Endothelial cell of umbilical vein (primary cell): ENCODE measurements around the gene TCP11.

Experiments
- EZH2 ChIP-seq: IDR thresholded peaks from 2 replicates; pipeline ENCODE4 v1.6.1; 2012; ENCODE audit warnings: borderline replicate concordance, low read depth, mild to moderate bottlenecking, moderate library complexity, low read length, inconsistent platforms; ENCODE audit not compliant: severe bottlenecking
- FOS ChIP-seq: IDR thresholded peaks from 2 replicates; pipeline ENCODE4 v1.6.1; 2011; ENCODE audit warnings: mild to moderate bottlenecking, low read length, moderate library complexity, borderline replicate concordance; ENCODE audit not compliant: insufficient read depth
- GATA2 ChIP-seq: IDR thresholded peaks from 2 replicates; pipeline ENCODE4 v1.7.0; 2011; ENCODE audit warnings: low read depth, mild to moderate bottlenecking, moderate library complexity, mixed read lengths, low read length; ENCODE audit not compliant: insufficient read length, insufficient read depth
- JUN ChIP-seq: IDR thresholded peaks from 2 replicates; pipeline ENCODE4 v1.6.1; 2011; ENCODE audit warnings: borderline replicate concordance, low read depth; ENCODE audit not compliant: insufficient read length, insufficient read depth
- MYC ChIP-seq: IDR thresholded peaks from one replicate; pipeline ENCODE4 v1.6.1; 2011; ENCODE audit warnings: mild to moderate bottlenecking, low read depth, low read length
- POLR2A ChIP-seq: IDR thresholded peaks from 2 replicates; pipeline ENCODE4 v1.6.1; 2012; ENCODE audit warnings: low read depth, mild to moderate bottlenecking, control low read depth, low read length
- POLR2AphosphoS5 ChIP-seq: IDR thresholded peaks from 2 replicates; pipeline ENCODE4 v1.6.1; 2012; ENCODE audit warnings: low read depth, mild to moderate bottlenecking, control low read depth, low read length, moderate library complexity; ENCODE audit not compliant: insufficient read depth
- TF ChIP-seq, protein P1 (sequence below), 2 donors: IDR thresholded peaks; 1 replicate in 1 of 2; 2 replicates in 1 of 2; pipeline ENCODE4 v1.5.1; 2011; ENCODE audit warnings: low read length in 2 of 2, mild to moderate bottlenecking in 2 of 2, moderate library complexity in 2 of 2, control low read depth in 1 of 2, inconsistent platforms in 1 of 2, low read depth in 1 of 2; ENCODE audit not compliant: insufficient read depth in 1 of 2; ENCODE audit errors: extremely low read depth in 1 of 2
- TF ChIP-seq, protein P2 (sequence below): IDR thresholded peaks from 2 replicates; pipeline ENCODE4 v1.6.1; 2011; ENCODE audit not compliant: insufficient read depth, insufficient read length

DNA sequence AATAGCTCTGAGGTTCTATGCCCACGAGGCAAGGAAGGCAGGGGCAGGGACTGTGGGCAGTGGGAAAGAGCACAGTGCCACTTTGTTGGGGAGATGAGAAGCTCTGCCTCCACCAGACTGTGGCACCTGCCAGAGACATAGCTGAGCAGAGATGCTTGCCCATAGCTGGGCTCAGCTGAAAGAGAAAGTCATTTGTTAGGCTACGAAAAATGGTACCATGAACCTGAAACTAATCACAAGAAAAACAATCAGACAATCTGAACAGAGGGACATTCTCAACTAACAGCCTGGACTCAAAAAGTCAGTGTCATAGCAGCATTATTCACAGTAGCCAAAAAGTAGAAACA, 32.9 kb upstream of the TCP11 start:
- TF ChIP-seq, protein P1, sequence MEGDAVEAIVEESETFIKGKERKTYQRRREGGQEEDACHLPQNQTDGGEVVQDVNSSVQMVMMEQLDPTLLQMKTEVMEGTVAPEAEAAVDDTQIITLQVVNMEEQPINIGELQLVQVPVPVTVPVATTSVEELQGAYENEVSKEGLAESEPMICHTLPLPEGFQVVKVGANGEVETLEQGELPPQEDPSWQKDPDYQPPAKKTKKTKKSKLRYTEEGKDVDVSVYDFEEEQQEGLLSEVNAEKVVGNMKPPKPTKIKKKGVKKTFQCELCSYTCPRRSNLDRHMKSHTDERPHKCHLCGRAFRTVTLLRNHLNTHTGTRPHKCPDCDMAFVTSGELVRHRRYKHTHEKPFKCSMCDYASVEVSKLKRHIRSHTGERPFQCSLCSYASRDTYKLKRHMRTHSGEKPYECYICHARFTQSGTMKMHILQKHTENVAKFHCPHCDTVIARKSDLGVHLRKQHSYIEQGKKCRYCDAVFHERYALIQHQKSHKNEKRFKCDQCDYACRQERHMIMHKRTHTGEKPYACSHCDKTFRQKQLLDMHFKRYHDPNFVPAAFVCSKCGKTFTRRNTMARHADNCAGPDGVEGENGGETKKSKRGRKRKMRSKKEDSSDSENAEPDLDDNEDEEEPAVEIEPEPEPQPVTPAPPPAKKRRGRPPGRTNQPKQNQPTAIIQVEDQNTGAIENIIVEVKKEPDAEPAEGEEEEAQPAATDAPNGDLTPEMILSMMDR (IDR thresholded peaks at IDR 0.05; ENCODE audit: extremely low read depth in 1 of 2, insufficient read depth in 1 of 2, low read depth in 1 of 2, low read length in 2 of 2), result no peak
- TF ChIP-seq EZH2 (no peak), POLR2AphosphoS5 (no peak), POLR2A (no peak), JUN (no peak), MYC (no peak), FOS (no peak), GATA2 (no peak)
- TF ChIP-seq, protein P2, sequence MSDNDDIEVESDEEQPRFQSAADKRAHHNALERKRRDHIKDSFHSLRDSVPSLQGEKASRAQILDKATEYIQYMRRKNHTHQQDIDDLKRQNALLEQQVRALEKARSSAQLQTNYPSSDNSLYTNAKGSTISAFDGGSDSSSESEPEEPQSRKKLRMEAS, result no peak
